GM23248 (cell line): Measurements from ENCODE around the gene PTH2. TPM values are rescaled to one million over a fixed set of nuclear protein-coding genes. Genes with fewer than 3 reads are reported as not detected.

Source experiments
- DNase-seq: peaks from one replicate; pipeline ENCODE4 v3.0.0-alpha.2; 2015
- H2AFZ ChIP-seq: fragments of 200-600 bp; sonication (generic); 2 replicates; pipeline ENCODE4 v1.6.1; 2016; ENCODE audit warnings: antibody characterized with exemption
- H3F3A ChIP-seq: fragments of 200-600 bp; sonication (generic); 2 replicates; pipeline ENCODE4 v1.6.1; 2016; ENCODE audit warnings: mild to moderate bottlenecking, antibody characterized with exemption, mixed run types; ENCODE audit not compliant: insufficient read depth
- H3K27ac ChIP-seq: fragments of 200-600 bp; sonication (generic); 2 replicates; pipeline ENCODE4 v1.5.1; 2016; ENCODE audit warnings: mild to moderate bottlenecking
- H3K27me3 ChIP-seq: fragments of 200-600 bp; sonication (generic); replicated peaks from 2 replicates; pipeline ENCODE4 v1.6.1; 2016; ENCODE audit warnings: mild to moderate bottlenecking; ENCODE audit not compliant: insufficient read depth
- H3K36me3 ChIP-seq: fragments of 200-600 bp; sonication (generic); 2 replicates; pipeline ENCODE4 v1.6.1; 2016; ENCODE audit warnings: low read depth, mild to moderate bottlenecking
- H3K4me1 ChIP-seq: fragments of 200-600 bp; sonication (generic); 2 replicates; pipeline ENCODE4 v1.6.1; 2016; ENCODE audit warnings: mild to moderate bottlenecking; ENCODE audit not compliant: insufficient read depth
- H3K4me2 ChIP-seq: fragments of 200-600 bp; sonication (generic); one replicate; pipeline ENCODE4 v1.6.1; 2016; ENCODE audit warnings: mild to moderate bottlenecking; ENCODE audit not compliant: unreplicated experiment
- H3K4me3 ChIP-seq: fragments of 200-600 bp; sonication (generic); 2 replicates; pipeline ENCODE4 v1.5.1; 2016; ENCODE audit warnings: mild to moderate bottlenecking
- H3K79me2 ChIP-seq: fragments of 200-600 bp; sonication (generic); 2 replicates; pipeline ENCODE4 v1.6.1; 2016; ENCODE audit warnings: mild to moderate bottlenecking; ENCODE audit not compliant: insufficient read depth
- H3K9ac ChIP-seq: fragments of 200-600 bp; sonication (generic); 2 replicates; pipeline ENCODE4 v1.6.1; 2016; ENCODE audit warnings: mild to moderate bottlenecking
- H3K9me2 ChIP-seq: fragments of 200-600 bp; sonication (generic); 2 replicates; pipeline ENCODE4 v1.6.1; 2016; ENCODE audit warnings: mixed run types, mild to moderate bottlenecking, moderate library complexity; ENCODE audit not compliant: insufficient read depth
- H3K9me3 ChIP-seq: fragments of 200-600 bp; sonication (generic); one replicate; pipeline ENCODE4 v1.6.1; 2017; ENCODE audit warnings: low read depth
- H4K20me1 ChIP-seq: fragments of 200-600 bp; sonication (generic); 2 replicates; pipeline ENCODE4 v1.6.0; 2016; ENCODE audit not compliant: insufficient read depth
- EZH2 ChIP-seq: fragments of 200-600 bp; sonication (generic); IDR thresholded peaks from 2 replicates; pipeline ENCODE4 v1.6.1; 2018; ENCODE audit warnings: antibody characterized with exemption, mild to moderate bottlenecking; ENCODE audit not compliant: insufficient read depth, poor library complexity, severe bottlenecking
- EZH2phosphoT487 ChIP-seq: fragments of 200-600 bp; sonication (generic); IDR thresholded peaks from 2 replicates; pipeline ENCODE4 v1.6.1; 2018; ENCODE audit warnings: antibody characterized with exemption, moderate library complexity, mild to moderate bottlenecking, low read depth; ENCODE audit not compliant: insufficient read depth
- WGBS, 2 experiments: methylation state at CpG; one replicate each; pipeline ENCODE4 v1.1.6; 2015 to 2017; ENCODE audit warnings: low lambda C conversion rate in 2 of 2, low coverage in 1 of 2; ENCODE audit errors: missing lambda C conversion rate in 2 of 2; 5-methylcytosine and 5-hydroxymethylcytosine counted together
- in situ Hi-C: fragments of 300-500 bp; cut with MboI; formaldehyde crosslinking; loops from 2 replicates; pipeline ENCODE4 v1.15.0; 2020
- polyA plus RNA-seq: library from polyadenylated mRNA; unstranded; fragments of >200 nt; fragmentation: Nextera tagmentation; extraction: Ambion mirVana; gene quantifications from 2 replicates; pipeline ENCODE4 v1.2.1, GENCODE V29; 2016
- total RNA-seq: library from RNA; depleted of rRNA; stranded (reverse); fragments of >200 nt; shearing (Covaris generic); gene quantifications from 2 replicates; pipeline ENCODE4 v1.2.3, GENCODE V29; 2014

The PTH2 gene
- total and polyA plus RNA-seq, 2 experiments from 2014 or later: not detected

- 69 to 78% methylated on average over 5 of the region's 5 CpGs for WGBS, 2 experiments
- in situ Hi-C loops: no loop called here
- Histone ChIP-seq H3K36me3 (no peaks in the 10 kb centered on the region), H3K4me3 (no peak overlapping the region), H3K4me2 (no peak overlapping the region), H3K27me3 (no peaks in the 10 kb centered on the region; the same call in 1 of the 2 replicates), H3K9me2 (no peaks in the 10 kb centered on the region), H4K20me1 (no peaks in the 10 kb centered on the region), H3K79me2 (no peaks in the 10 kb centered on the region), H3K4me1 (no peaks in the 10 kb centered on the region), H2AFZ (no peak overlapping the region), H3F3A (no peaks in the 10 kb centered on the region), H3K27ac (no peak overlapping the region), H3K9ac (no peak overlapping the region), H3K9me3 (no peaks in the 10 kb centered on the region)
- DNase-seq: no peak
- TF ChIP-seq EZH2: no peak
- no peak for TF ChIP-seq EZH2phosphoT487
These were observed 13.7 kb downstream of the PTH2 start for GRCh38 chr19:49409441-49410029.

GRCh38 chr19:49408816-49409440 lies 14.3 kb downstream of the PTH2 start:
- Histone ChIP-seq H3K4me3 (no peak overlapping the region), H3K79me2 (no peaks in the 10 kb centered on the region), H3K27ac (no peak overlapping the region), H3F3A (no peaks in the 10 kb centered on the region), H3K9me3 (no peaks in the 10 kb centered on the region), H3K4me2 (no peak overlapping the region), H3K36me3 (no peaks in the 10 kb centered on the region), H3K4me1 (no peaks in the 10 kb centered on the region), H4K20me1 (no peaks in the 10 kb centered on the region), H3K27me3 (no peaks in the 10 kb centered on the region; the same call in 1 of the 2 replicates), H3K9me2 (no peaks in the 10 kb centered on the region), H2AFZ (no peak overlapping the region), H3K9ac (no peak overlapping the region)
- no peak for TF ChIP-seq EZH2
- no peak for TF ChIP-seq EZH2phosphoT487
- in situ Hi-C loops: no loop called here
- 70 to 73% methylated on average over 8 of the region's 8 CpGs for WGBS, 2 experiments
- DNase-seq: no peak

- Histone ChIP-seq H3K4me2 (no peak overlapping the region), H3K9me3 (no peaks in the 10 kb centered on the region), H3K27ac (no peak overlapping the region), H3F3A (no peaks in the 10 kb centered on the region), H3K27me3 (no peaks in the 10 kb centered on the region; the same call in 1 of the 2 replicates), H4K20me1 (no peaks in the 10 kb centered on the region), H3K9me2 (no peaks in the 10 kb centered on the region), H2AFZ (no peak overlapping the region), H3K4me3 (no peak overlapping the region), H3K36me3 (no peaks in the 10 kb centered on the region), H3K4me1 (no peaks in the 10 kb centered on the region), H3K9ac (no peak overlapping the region), H3K79me2 (no peaks in the 10 kb centered on the region)
- in situ Hi-C loops: no loop called here
- TF ChIP-seq EZH2: no peak
- TF ChIP-seq EZH2phosphoT487: no peak
- WGBS, 2 experiments: 84 to 87% methylated on average over 15 to 16 of the region's 16 CpGs
- no peak for DNase-seq
These were observed 15.7 kb downstream of the PTH2 start for GRCh38 chr19:49407482-49408015.

GRCh38 chr19:49407079-49407478 lies 16.2 kb downstream of the PTH2 start:
- Histone ChIP-seq H3K9me3 (no peaks in the 10 kb centered on the region), H4K20me1 (no peaks in the 10 kb centered on the region), H2AFZ (no peak overlapping the region), H3K9me2 (no peaks in the 10 kb centered on the region), H3K79me2 (no peaks in the 10 kb centered on the region), H3K27ac (no peak overlapping the region), H3K36me3 (no peaks in the 10 kb centered on the region), H3K4me1 (no peaks in the 10 kb centered on the region), H3K9ac (no peak overlapping the region), H3K4me2 (no peak overlapping the region), H3F3A (no peaks in the 10 kb centered on the region), H3K27me3 (no peaks in the 10 kb centered on the region; the same call in 1 of the 2 replicates), H3K4me3 (no peak overlapping the region)
- in situ Hi-C loops: no loop called here
- 56 to 58% methylated on average over 7 of the region's 7 CpGs for WGBS, 2 experiments
- no peak for DNase-seq
- no peak for TF ChIP-seq EZH2phosphoT487
- TF ChIP-seq EZH2: no peak
